GM12878 (cell line): ENCODE results near the gene UQCR10.

Source experiments
- DPF2 ChIP-seq: fragments of 450-650 bp; IDR thresholded peaks from 2 replicates; pipeline ENCODE4 v1.6.1; 2017; ENCODE audit warnings: mild to moderate bottlenecking
- JUND ChIP-seq: IDR thresholded peaks from 2 replicates; pipeline ENCODE4 v1.6.1; 2012; ENCODE audit warnings: low read depth, mild to moderate bottlenecking, low read length, improper control_type of control experiment, moderate library complexity
- NFYA ChIP-seq: IDR thresholded peaks from 2 replicates; pipeline ENCODE4 v1.6.1; 2011; ENCODE audit warnings: low read depth, mild to moderate bottlenecking, low read length, improper control_type of control experiment, borderline replicate concordance
- NR2C2 ChIP-seq: IDR thresholded peaks from 2 replicates; pipeline ENCODE4 v1.6.1; 2011; ENCODE audit warnings: borderline replicate concordance, low read depth; ENCODE audit not compliant: control insufficient read depth, insufficient read length
- SIN3A ChIP-seq: IDR thresholded peaks from 2 replicates; pipeline ENCODE4 v1.6.1; 2012; ENCODE audit warnings: low read depth, low read length, improper control_type of control experiment
- TAF1 ChIP-seq: IDR thresholded peaks from 2 replicates; pipeline ENCODE4 v1.6.1; 2011; ENCODE audit warnings: mild to moderate bottlenecking, low read depth, low read length, borderline replicate concordance
- TF ChIP-seq, protein P1 (sequence below), 3 experiments: IDR thresholded peaks in 2 of 3; conservative IDR thresholded peaks in 1 of 3; 2 replicates each; pipeline ENCODE4 v1.5.1; 2011; ENCODE audit warnings: low read depth in 3 of 3, low read length in 3 of 3, mild to moderate bottlenecking in 3 of 3, control low read depth in 2 of 3, moderate library complexity in 2 of 3, inconsistent platforms in 1 of 3, mixed read lengths in 1 of 3; ENCODE audit not compliant: control insufficient read depth in 2 of 3, insufficient read depth in 1 of 3; ENCODE audit errors: extremely low read depth in 1 of 3
- TF ChIP-seq, protein P2 (sequence below): fragments of 450-650 bp; formaldehyde crosslinking; IDR thresholded peaks from 2 replicates; pipeline ENCODE4 v1.4.0; 2020; ENCODE audit warnings: mild to moderate bottlenecking, moderate library complexity

DNA sequence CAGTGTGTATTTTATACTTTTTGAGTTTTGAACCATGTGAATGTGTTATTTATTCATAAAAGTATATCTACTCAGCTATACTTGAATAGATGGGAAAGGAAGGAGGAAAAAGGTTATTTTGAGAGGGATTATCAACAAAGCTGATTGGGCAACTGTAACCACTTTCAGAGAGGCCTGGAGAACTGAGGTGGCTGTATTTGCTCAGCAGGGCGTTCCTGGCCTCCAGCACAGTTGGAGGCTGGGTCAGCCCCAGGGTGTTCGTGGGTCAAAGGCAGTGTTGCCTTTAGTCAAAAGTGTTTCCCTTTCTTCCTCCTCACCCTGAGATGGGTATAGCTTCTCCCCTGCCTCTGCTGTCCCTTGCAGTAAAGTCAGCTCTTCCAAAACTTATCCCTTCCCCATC, 44.2 kb downstream of the UQCR10 start:
- TF ChIP-seq NFYA (no peak), DPF2 (no peak), TAF1 (no peak), JUND (no peak), SIN3A (no peak), NR2C2 (no peak)
- TF ChIP-seq, protein P1, sequence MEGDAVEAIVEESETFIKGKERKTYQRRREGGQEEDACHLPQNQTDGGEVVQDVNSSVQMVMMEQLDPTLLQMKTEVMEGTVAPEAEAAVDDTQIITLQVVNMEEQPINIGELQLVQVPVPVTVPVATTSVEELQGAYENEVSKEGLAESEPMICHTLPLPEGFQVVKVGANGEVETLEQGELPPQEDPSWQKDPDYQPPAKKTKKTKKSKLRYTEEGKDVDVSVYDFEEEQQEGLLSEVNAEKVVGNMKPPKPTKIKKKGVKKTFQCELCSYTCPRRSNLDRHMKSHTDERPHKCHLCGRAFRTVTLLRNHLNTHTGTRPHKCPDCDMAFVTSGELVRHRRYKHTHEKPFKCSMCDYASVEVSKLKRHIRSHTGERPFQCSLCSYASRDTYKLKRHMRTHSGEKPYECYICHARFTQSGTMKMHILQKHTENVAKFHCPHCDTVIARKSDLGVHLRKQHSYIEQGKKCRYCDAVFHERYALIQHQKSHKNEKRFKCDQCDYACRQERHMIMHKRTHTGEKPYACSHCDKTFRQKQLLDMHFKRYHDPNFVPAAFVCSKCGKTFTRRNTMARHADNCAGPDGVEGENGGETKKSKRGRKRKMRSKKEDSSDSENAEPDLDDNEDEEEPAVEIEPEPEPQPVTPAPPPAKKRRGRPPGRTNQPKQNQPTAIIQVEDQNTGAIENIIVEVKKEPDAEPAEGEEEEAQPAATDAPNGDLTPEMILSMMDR (IDR thresholded peaks at IDR 0.05 in 2 of 3, conservative IDR thresholded peaks at IDR 0.05 in 1 of 3; ENCODE audit: control insufficient read depth in 2 of 3, extremely low read depth in 1 of 3, insufficient read depth in 1 of 3, low read depth in 3 of 3, low read length in 3 of 3), result no peak
- TF ChIP-seq, protein P2, sequence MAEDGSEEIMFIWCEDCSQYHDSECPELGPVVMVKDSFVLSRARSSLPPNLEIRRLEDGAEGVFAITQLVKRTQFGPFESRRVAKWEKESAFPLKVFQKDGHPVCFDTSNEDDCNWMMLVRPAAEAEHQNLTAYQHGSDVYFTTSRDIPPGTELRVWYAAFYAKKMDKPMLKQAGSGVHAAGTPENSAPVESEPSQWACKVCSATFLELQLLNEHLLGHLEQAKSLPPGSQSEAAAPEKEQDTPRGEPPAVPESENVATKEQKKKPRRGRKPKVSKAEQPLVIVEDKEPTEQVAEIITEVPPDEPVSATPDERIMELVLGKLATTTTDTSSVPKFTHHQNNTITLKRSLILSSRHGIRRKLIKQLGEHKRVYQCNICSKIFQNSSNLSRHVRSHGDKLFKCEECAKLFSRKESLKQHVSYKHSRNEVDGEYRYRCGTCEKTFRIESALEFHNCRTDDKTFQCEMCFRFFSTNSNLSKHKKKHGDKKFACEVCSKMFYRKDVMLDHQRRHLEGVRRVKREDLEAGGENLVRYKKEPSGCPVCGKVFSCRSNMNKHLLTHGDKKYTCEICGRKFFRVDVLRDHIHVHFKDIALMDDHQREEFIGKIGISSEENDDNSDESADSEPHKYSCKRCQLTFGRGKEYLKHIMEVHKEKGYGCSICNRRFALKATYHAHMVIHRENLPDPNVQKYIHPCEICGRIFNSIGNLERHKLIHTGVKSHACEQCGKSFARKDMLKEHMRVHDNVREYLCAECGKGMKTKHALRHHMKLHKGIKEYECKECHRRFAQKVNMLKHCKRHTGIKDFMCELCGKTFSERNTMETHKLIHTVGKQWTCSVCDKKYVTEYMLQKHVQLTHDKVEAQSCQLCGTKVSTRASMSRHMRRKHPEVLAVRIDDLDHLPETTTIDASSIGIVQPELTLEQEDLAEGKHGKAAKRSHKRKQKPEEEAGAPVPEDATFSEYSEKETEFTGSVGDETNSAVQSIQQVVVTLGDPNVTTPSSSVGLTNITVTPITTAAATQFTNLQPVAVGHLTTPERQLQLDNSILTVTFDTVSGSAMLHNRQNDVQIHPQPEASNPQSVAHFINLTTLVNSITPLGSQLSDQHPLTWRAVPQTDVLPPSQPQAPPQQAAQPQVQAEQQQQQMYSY, result no peak
